B cell (primary cell): ENCODE results near the gene CCT4.

Experiments used
- CTCF ChIP-seq: fragments of 200-600 bp; IDR thresholded peaks from one replicate; pipeline ENCODE4 v1.8.0; 2022; ENCODE audit warnings: antibody characterized with exemption, mild to moderate bottlenecking
- EZH2 ChIP-seq: IDR thresholded peaks from 2 replicates; pipeline ENCODE4 v1.6.1; 2012; ENCODE audit warnings: borderline replicate concordance, low read depth, mild to moderate bottlenecking, moderate library complexity, low read length; ENCODE audit not compliant: insufficient read depth, poor library complexity, severe bottlenecking

- TF ChIP-seq CTCF, result no peak
- TF ChIP-seq EZH2, result no peak
Measured at GRCh38 chr2:61928826-61929461, 40.5 kb upstream of the CCT4 start.
